Stimulated activated CD8-positive, alpha-beta memory T cell treated with anti-CD3 and anti-CD28 coated beads, Interleukin-2, amount 100 ng/mL, for 48 hours (primary cell): ENCODE measurements around the gene LGALS1.
"Not testable (repeated sequence)": the region's sequence is repeated elsewhere in the genome, so short reads cannot be mapped to it uniquely, and the experiment has no call there.

ENCODE experiments used
- DNase-seq, 2 donors: peaks; one replicate each; pipeline ENCODE4 v3.0.0-alpha.2; 2020; ENCODE audit warnings: low read depth in 2 of 2

The LGALS1 gene

GRCh38 chr22:37639070-37639760, 36.2 kb upstream of the LGALS1 start, which contains the start of gene SH3BP1:
Gene SH3BP1 (plus strand): TSS chr22:37639669. CDS start chr22:37639788, 119 bp downstream.
- DNase-seq: peak; percentile 47 to 61

- DNase-seq: no peak
Observed at GRCh38 chr22:37639771-37640590, 35.5 kb upstream of the LGALS1 start.

GRCh38 chr22:37640591-37641560, 34.6 kb upstream of the LGALS1 start:
- DNase-seq: no peak

- no peak for DNase-seq
Observed at GRCh38 chr22:37641561-37641949, 33.9 kb upstream of the LGALS1 start.

GRCh38 chr22:37643225-37643847, 32.1 kb upstream of the LGALS1 start:
- peak; percentile 79 to 84 for DNase-seq

GRCh38 chr22:37647317-37647716, 28.1 kb upstream of the LGALS1 start:
- no peak for DNase-seq

GRCh38 chr22:37647928-37648327, 27.5 kb upstream of the LGALS1 start:
- DNase-seq: no peak

- no peak for DNase-seq
Observed at GRCh38 chr22:37650463-37651136, 24.8 kb upstream of the LGALS1 start.

GRCh38 chr22:37654563-37655251, 20.7 kb upstream of the LGALS1 start:
- no peak for DNase-seq

GRCh38 chr22:37655252-37655563, 20.2 kb upstream of the LGALS1 start:
- DNase-seq: no peak

GRCh38 chr22:37656583-37656982, 18.9 kb upstream of the LGALS1 start:
- not testable (repeated sequence) for DNase-seq

GRCh38 chr22:37657590-37658132, 17.8 kb upstream of the LGALS1 start:
- DNase-seq: no peak

GRCh38 chr22:37658133-37659065, 17.0 kb upstream of the LGALS1 start, which contains the start of gene PDXP:
Gene PDXP (plus strand): TSS chr22:37658723. CDS start chr22:37658783, 60 bp downstream.
- DNase-seq: peak; percentile 98

- DNase-seq: no peak
Observed at GRCh38 chr22:37659066-37659896, 16.2 kb upstream of the LGALS1 start.

- no peak for DNase-seq
Observed at GRCh38 chr22:37659897-37660708, 15.3 kb upstream of the LGALS1 start.

- no peak for DNase-seq
Observed at GRCh38 chr22:37660709-37661045, 14.8 kb upstream of the LGALS1 start.
